ENCODE data around the gene TRIM56. TPM values are rescaled to one million over a fixed set of nuclear protein-coding genes. Genes with fewer than 3 reads are reported as not detected.

Gene TRIM56
- total RNA-seq, 1 donor from 2014 or later, result 1.4 TPM

DNA sequence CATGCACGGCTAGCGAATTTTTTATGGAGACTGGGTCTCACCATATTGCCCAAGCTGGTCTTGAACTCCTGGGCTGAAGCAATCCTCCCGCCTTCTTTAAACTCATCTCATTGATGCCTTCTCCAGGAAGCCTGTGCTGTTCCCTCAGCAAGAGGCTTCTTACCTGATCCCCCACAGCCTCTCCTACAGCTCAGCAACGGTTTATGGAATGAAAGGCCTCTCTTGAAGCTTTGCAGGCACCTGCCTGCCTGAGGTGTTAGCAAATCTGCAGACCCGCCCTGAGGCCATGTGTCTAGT is 468 bp upstream of the TRIM56 start:
- Histone ChIP-seq H4K20me1 (ENCODE audit: low read depth) (no peaks in the 10 kb centered on the region), H3K4me1 (peaks cover 9% of the 10 kb centered on the region), H3K27ac (no peak overlapping the region), H2AFZ (replicated peaks) (peak overlapping the region; percentile 100), H3K27me3 (no peaks in the 10 kb centered on the region), H3K4me3 (peak overlapping the region; percentile 77), H3K4me2 (peak overlapping the region; percentile 97), H3K79me2 (ENCODE audit: low read depth) (no peaks in the 10 kb centered on the region), H3K36me3 (no peaks in the 10 kb centered on the region), H3K9me3 (ENCODE audit: low read depth) (no peaks in the 10 kb centered on the region), H3F3A (ENCODE audit: low read depth) (peaks cover 4% of the 10 kb centered on the region), H3K9ac (no peak overlapping the region)
- H3K27ac Mint-ChIP-seq, result peak overlapping the region; percentile 93
- H3K36me3 Mint-ChIP-seq, result peaks cover 3% of the 10 kb centered on the region
- DNase-seq (ENCODE audit: low spot score), result no peak
- H3K9me3 Mint-ChIP-seq, result no peaks in the 10 kb centered on the region
- peak overlapping the region; percentile 84 for H3K4me3 Mint-ChIP-seq
- TF ChIP-seq CTCF (IDR thresholded peaks at IDR 0.05) (no peak), EZH2 (IDR thresholded peaks at IDR 0.05) (no peak), EZH2phosphoT487 (IDR thresholded peaks at IDR 0.05) (no peak)
- peaks cover 17% of the 10 kb centered on the region for H3K4me1 Mint-ChIP-seq
- H3K27me3 Mint-ChIP-seq (ENCODE audit: insufficient read depth, low read depth), result no peaks in the 10 kb centered on the region

GRCh38 chr7:101087334-101088068 is 2.2 kb downstream of the TRIM56 start:
- Histone ChIP-seq H2AFZ (replicated peaks) (no peak overlapping the region), H3K79me2 (ENCODE audit: low read depth) (no peaks in the 10 kb centered on the region), H3K36me3 (no peaks in the 10 kb centered on the region), H3K4me2 (no peak overlapping the region), H3K4me3 (no peak overlapping the region), H3K27ac (no peak overlapping the region), H3K9me3 (ENCODE audit: low read depth) (no peaks in the 10 kb centered on the region), H3K27me3 (no peaks in the 10 kb centered on the region), H3F3A (ENCODE audit: low read depth) (peaks cover 4% of the 10 kb centered on the region), H3K4me1 (peaks cover 9% of the 10 kb centered on the region), H3K9ac (no peak overlapping the region), H4K20me1 (ENCODE audit: low read depth) (no peaks in the 10 kb centered on the region)
- TF ChIP-seq EZH2 (IDR thresholded peaks at IDR 0.05) (no peak), CTCF (IDR thresholded peaks at IDR 0.05) (no peak), EZH2phosphoT487 (IDR thresholded peaks at IDR 0.05) (no peak)
- Mint-ChIP-seq H3K27ac (no peak overlapping the region), H3K4me3 (no peak overlapping the region), H3K4me1 (peaks cover 19% of the 10 kb centered on the region), H3K36me3 (peaks cover 10% of the 10 kb centered on the region), H3K9me3 (peaks cover 6% of the 10 kb centered on the region), H3K27me3 (ENCODE audit: insufficient read depth, low read depth) (peaks cover 7% of the 10 kb centered on the region)
- no peak for DNase-seq (ENCODE audit: low spot score)

GRCh38 chr7:101088069-101088425 is 2.8 kb downstream of the TRIM56 start:
- H3K36me3 ChIP-seq, result no peaks in the 10 kb centered on the region
- H3K4me3 Mint-ChIP-seq, result no peak overlapping the region
- H3K9me3 Mint-ChIP-seq, result peaks cover 6% of the 10 kb centered on the region
- peaks cover 4% of the 10 kb centered on the region for H3F3A ChIP-seq (ENCODE audit: low read depth)
- no peaks in the 10 kb centered on the region for H3K79me2 ChIP-seq (ENCODE audit: low read depth)
- H3K27ac ChIP-seq, result no peak overlapping the region
- no peak overlapping the region for H3K27ac Mint-ChIP-seq
- H3K4me1 ChIP-seq, result peaks cover 9% of the 10 kb centered on the region
- no peak for DNase-seq (ENCODE audit: low spot score)
- H3K9ac ChIP-seq, result no peak overlapping the region
- H3K27me3 Mint-ChIP-seq (ENCODE audit: insufficient read depth, low read depth), result peaks cover 7% of the 10 kb centered on the region
- no peak overlapping the region for H2AFZ ChIP-seq (replicated peaks)
- H3K4me1 Mint-ChIP-seq, result peaks cover 19% of the 10 kb centered on the region
- H4K20me1 ChIP-seq (ENCODE audit: low read depth), result no peaks in the 10 kb centered on the region
- no peaks in the 10 kb centered on the region for H3K27me3 ChIP-seq
- H3K36me3 Mint-ChIP-seq, result peaks cover 10% of the 10 kb centered on the region
- TF ChIP-seq EZH2phosphoT487 (IDR thresholded peaks at IDR 0.05) (no peak), EZH2 (IDR thresholded peaks at IDR 0.05) (no peak), CTCF (IDR thresholded peaks at IDR 0.05) (no peak)
- no peak overlapping the region for H3K4me3 ChIP-seq
- H3K9me3 ChIP-seq (ENCODE audit: low read depth), result no peaks in the 10 kb centered on the region
- H3K4me2 ChIP-seq, result no peak overlapping the region
